PC-9 (cell line): ENCODE data around the gene ACOX1.

Experiments used
- EZH2 ChIP-seq: fragments of 200-600 bp; sonication (generic); IDR thresholded peaks from 2 replicates; pipeline ENCODE4 v1.8.0; 2017; ENCODE audit warnings: antibody characterized with exemption, low read depth
- TF ChIP-seq, protein P1 (sequence below): fragments of 200-600 bp; sonication (generic); conservative IDR thresholded peaks from 2 replicates; pipeline ENCODE4 v1.6.1; 2017; ENCODE audit warnings: mixed run types, antibody characterized with exemption, mild to moderate bottlenecking, moderate library complexity

DNA sequence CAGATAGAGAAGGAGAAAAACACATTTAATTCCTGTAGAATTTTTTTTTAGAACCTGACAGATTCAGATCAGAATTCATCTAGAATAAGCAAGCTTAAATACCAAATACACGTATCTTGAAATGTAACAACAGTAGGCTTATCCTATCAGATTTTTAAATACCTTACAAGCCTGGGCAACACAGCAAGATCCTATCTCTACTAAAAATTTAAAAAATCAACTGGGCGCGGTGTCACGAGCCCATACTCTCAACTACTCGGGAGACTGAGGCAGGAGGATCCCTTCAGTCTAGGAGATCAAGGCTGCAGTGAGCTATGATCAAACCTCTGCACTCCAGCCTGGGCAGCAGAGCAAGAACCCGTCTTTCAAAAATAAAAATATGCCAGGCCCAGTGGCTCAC, 13.5 kb downstream of the ACOX1 start:
- TF ChIP-seq, protein P1, sequence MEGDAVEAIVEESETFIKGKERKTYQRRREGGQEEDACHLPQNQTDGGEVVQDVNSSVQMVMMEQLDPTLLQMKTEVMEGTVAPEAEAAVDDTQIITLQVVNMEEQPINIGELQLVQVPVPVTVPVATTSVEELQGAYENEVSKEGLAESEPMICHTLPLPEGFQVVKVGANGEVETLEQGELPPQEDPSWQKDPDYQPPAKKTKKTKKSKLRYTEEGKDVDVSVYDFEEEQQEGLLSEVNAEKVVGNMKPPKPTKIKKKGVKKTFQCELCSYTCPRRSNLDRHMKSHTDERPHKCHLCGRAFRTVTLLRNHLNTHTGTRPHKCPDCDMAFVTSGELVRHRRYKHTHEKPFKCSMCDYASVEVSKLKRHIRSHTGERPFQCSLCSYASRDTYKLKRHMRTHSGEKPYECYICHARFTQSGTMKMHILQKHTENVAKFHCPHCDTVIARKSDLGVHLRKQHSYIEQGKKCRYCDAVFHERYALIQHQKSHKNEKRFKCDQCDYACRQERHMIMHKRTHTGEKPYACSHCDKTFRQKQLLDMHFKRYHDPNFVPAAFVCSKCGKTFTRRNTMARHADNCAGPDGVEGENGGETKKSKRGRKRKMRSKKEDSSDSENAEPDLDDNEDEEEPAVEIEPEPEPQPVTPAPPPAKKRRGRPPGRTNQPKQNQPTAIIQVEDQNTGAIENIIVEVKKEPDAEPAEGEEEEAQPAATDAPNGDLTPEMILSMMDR = no peak
- no peak for TF ChIP-seq EZH2
